T-helper 22 cell (primary cell): ENCODE data around the gene MLPH.

Experiments
- DNase-seq: peaks from one replicate; pipeline ENCODE4 v3.0.0-alpha.2; 2020; ENCODE audit warnings: low read depth

MLPH gene

GRCh38 chr2:237524631-237525030 is 37.6 kb downstream of the MLPH start:
- no peak for DNase-seq

GRCh38 chr2:237525559-237526157 is 38.6 kb downstream of the MLPH start:
- DNase-seq = no peak

GRCh38 chr2:237527233-237527632 is 40.2 kb downstream of the MLPH start:
- no peak for DNase-seq

GRCh38 chr2:237527766-237528165 is 40.7 kb downstream of the MLPH start:
- DNase-seq = no peak

GRCh38 chr2:237529452-237530402 is 42.7 kb downstream of the MLPH start:
- no peak for DNase-seq

GRCh38 chr2:237530472-237531433 is 43.7 kb downstream of the MLPH start:
- no peak for DNase-seq

GRCh38 chr2:237532160-237532559 is 45.1 kb downstream of the MLPH start:
- no peak for DNase-seq

- no peak for DNase-seq
Measured at GRCh38 chr2:237533668-237534161, 46.7 kb downstream of the MLPH start.

- DNase-seq = no peak
Measured at GRCh38 chr2:237534380-237534779, 47.3 kb downstream of the MLPH start.

GRCh38 chr2:237535385-237536082 is 48.5 kb downstream of the MLPH start:
- no peak for DNase-seq

GRCh38 chr2:237536083-237536415 is 49.0 kb downstream of the MLPH start:
- no peak for DNase-seq

- no peak for DNase-seq
Measured at GRCh38 chr2:237536617-237537016, 49.6 kb downstream of the MLPH start.

- no peak for DNase-seq
Measured at GRCh38 chr2:237538001-237538720, 51.1 kb downstream of the MLPH start.

GRCh38 chr2:237538901-237539300 is 51.9 kb downstream of the MLPH start:
- no peak for DNase-seq

GRCh38 chr2:237539681-237540080 is 52.6 kb downstream of the MLPH start:
- DNase-seq = no peak

- DNase-seq = no peak
Measured at GRCh38 chr2:237540223-237540775, 53.2 kb downstream of the MLPH start.

- DNase-seq = no peak
Measured at GRCh38 chr2:237540823-237541222, 53.8 kb downstream of the MLPH start.

GRCh38 chr2:237541243-237541642 is 54.2 kb downstream of the MLPH start:
- DNase-seq = no peak

GRCh38 chr2:237542001-237542704 is 55.1 kb downstream of the MLPH start:
- DNase-seq = no peak
